Measurements from ENCODE around the gene SLC16A10. TPM values are rescaled to one million over a fixed set of nuclear protein-coding genes. Genes with fewer than 3 reads are reported as not detected.
"Not testable (repeated sequence)": the region's sequence is repeated elsewhere in the genome, so short reads cannot be mapped to it uniquely, and the experiment has no call there.

SLC16A10 gene
- total RNA-seq, 1 experiment from 2014 or later, result 5.2 TPM

DNA sequence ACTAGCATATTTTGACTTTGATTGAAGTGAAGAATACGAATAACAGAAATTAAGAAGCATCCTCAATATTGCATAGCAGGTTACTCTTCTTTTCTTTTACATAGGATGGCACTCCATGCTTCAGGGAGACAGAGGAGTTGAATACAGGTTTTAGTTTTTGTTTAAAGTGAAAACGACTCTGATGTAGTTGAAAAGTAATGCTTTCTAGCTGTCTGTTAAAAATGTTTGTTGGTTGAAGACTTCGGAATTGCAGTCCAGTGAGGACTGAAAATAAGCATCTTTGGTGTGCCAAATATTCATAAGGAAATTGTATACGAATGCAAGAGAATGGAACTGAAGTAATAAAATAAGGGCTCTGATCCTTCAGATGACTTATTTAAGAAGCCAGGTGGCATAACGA, 618 bp upstream of the SLC16A10 start:
- no peak for DNase-seq (ENCODE audit: low read depth)

DNA sequence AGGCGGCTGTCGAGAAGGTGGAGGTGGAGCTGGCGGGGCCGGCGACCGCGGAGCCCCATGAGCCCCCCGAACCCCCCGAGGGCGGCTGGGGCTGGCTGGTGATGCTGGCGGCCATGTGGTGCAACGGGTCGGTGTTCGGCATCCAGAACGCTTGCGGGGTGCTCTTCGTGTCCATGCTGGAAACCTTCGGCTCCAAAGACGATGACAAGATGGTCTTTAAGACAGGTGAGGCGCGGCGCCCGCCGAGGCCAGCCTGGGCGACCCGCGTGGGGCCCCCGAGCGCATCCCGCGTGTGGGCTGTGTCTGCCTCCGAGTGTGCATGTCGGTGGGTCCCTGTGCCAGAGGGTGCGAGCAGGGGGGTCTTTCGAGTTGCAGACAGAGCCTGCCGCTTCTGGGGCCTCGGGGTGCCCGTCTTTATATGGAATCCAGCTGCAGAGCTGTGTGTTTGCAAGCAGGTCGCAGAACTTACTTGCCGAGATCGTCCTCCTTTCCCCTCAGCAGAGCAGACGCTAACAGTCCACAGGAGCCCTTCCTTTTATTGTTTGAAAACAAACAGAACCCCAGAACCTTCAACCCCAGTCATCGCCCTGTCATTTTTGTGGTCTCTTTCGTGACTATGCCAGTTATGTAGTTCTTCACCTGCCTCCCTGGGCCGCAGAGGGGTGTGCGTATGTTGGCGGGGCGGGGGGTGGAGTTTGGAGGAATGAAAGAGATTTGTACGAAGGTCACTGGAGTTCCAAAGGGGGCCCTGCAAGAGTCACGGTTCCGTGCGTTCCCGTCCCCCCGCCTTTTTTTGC, 766 bp downstream of the SLC16A10 start:
- DNase-seq (ENCODE audit: low read depth), result no peak

DNA sequence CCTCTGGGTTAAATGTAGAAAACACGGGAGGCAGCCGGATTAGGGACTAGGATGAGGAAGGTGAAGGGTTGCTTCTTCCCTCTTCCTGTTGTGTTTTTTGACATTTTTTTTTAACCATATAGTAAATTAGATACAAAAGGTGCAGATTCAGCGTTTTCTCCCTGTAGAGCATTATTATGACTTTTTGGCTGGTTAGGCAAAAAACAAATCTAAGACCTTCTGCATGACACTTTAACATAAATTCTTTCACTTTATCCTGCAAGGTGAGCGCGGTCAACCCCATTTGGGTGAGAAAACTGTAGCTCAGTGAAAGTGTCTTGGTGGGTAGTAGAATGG, 1.3 kb downstream of the SLC16A10 start:
- DNase-seq (ENCODE audit: low read depth), result no peak

DNA sequence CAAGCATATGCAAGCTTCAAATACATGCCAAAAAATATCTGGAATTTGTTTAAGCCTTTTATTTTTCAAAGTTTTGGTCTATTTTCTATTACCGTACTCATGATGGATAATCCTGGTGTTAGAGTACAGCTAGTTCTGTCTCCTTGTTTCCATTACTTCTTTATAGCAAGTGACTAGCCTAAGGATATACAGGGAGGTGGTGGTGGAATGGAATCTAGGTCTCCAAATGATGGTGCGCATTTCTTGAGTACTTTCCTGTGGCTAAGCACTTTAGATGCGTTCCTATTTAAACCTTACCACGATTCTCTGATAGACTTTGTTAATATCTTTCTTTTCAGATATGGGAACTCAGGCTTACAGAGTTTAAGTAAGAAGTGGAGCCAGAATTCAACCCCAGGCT, 3.5 kb downstream of the SLC16A10 start:
- no peak for DNase-seq (ENCODE audit: low read depth)

DNA sequence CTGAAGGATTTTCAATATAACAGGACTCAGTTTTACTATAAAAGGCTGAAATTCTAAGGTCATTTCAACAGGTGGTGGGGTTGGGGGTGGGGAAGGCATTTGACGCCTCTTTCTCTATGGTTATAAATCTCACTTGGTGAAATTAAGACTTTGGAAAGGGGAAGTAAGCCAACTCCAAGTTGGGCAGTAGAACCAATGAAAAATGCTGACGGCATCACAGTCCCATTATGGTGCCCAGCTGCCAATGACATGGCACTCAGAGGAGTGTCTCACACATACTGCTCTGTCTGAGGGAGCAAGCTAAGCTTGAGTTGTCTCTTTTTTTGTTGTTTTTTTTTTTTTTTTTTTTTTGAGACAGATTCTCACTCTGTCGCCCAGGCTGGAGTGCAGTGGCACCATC, 4.7 kb downstream of the SLC16A10 start:
- DNase-seq (ENCODE audit: low read depth), result no peak

DNA sequence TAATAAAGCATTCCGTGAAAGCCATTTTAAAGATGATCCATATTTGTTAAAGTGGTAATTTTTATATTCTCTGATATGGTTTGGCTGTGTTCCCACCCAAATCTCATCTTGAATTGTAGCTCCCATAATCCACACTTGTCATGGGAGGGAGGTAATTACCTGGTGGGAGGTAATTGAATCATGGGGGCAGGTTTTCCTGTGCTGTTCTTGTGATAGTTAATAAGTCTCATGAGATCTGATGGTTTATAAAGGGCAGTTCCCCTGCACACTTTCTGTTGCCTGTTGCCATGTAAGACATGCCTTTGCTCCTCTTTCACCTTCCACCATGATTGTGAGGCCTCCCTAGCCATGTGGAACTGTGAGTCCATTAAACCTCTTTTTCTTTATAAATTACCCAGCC, 8.2 kb downstream of the SLC16A10 start:
- DNase-seq (ENCODE audit: low read depth), result not testable (repeated sequence)

DNA sequence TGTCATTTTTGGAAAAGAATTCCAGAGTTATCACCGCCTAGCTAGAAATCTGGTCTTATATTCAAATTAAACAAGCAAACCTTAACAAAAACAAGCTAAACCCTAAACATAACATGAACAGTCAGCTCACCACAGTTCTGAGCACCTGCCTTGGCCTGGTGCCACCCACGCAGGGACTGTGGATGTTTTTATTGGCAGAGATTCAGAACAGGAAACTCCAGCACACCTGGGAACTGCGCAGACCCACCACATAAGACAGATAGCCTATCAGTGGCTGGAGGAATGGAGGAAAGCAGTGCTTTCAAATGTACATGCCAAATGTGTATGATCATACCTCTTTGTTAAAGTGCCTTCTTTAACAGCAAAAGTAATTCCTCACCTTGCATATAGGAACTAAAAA, 8.9 kb downstream of the SLC16A10 start:
- no peak for DNase-seq (ENCODE audit: low read depth)

DNA sequence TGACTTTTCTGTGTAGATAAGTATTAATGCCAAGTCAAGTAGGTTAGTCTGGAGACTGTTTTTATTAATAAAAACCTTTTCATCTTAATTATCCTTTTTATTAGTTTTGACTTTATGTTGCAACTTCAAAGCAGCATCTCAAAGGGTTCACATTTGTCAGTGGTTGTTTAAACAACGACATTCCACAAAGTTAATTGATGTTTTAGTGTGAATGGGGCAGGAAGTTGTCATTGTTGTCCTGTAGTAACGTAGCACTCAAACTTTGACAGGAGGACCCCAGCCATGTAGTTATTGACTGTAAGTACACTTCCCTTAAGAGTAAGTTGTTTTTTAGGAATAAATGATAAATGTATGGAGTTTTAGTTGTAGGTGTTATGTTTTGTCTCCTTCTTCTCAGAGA, 11.3 kb downstream of the SLC16A10 start:
- DNase-seq (ENCODE audit: low read depth), result no peak

DNA sequence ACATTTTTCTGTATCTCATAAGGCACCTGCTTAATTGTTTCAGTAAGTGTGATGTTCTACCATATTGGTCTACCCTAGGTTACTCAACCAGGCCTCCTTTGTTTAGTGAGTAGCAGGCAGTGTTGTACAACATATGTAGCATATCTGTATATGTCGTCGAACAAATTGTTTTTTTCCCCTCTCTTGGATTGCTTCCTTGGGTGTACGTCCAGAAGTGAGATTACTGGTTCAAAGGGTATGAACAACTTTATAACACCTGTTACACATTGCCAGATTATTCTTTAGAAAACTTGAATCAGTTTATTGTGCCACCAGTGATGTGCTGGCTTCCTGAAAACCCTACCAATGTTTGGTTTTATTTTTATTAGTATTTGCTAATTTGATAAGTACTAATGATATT, 14.7 kb downstream of the SLC16A10 start:
- no peak for DNase-seq (ENCODE audit: low read depth)

DNA sequence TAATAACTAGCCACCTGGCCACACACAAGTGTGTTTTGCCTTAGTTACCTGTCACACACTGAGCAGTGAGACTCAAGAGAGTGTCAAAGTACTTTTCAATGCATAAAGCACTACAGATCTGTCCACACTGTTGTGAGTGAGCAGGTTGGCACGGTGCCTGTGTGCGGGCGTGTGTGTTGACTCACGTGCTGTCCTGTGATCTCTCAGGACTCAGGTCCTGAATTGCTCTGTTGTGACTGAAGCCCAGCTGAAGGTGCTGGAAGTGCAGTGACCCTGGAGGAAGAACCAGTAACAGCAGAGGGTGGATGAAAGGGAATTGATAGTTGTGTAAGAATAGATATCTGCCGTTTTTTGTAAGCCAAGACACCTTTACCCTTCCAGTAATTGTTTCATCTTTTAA, 18.3 kb downstream of the SLC16A10 start:
- DNase-seq (ENCODE audit: low read depth), result peak; percentile 75

DNA sequence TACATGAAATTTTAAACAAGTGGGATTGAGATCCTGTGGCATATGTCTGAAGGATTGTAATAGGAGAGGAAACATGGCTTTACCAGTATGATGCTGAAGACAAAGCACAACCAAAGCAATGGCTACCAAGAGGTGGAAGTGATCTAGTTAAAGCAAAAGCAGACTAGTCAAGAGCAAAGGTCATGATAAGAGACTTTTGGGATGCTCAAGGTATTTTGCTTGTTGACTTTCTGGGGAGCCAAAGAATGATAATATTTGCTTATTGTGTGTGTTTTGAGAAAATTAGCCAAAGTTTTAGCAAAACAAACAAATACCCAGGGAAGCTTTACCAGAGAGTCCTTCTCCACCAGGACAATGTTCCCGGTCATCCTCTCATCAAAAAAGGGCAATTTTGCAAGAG, 20.3 kb downstream of the SLC16A10 start:
- no peak for DNase-seq (ENCODE audit: low read depth)

DNA sequence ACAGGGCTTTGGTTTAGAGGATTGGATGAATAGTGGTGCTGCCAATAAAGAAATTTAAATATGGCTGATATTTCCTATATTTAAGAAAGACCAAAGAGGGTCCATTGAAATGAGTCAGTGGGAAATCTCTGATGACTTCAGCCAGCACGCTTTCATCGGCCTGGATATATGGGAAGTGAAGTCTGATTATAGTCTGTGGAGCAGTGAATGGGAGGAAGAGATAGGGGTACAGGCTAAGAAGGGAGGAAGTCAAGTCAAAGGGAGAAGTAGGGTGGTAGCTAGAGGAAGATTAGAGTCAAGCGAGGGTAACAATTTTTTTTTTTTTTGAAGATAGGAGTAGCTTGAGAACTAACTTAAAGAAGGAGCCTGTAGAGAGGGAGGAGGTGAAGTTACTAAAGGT, 22.7 kb downstream of the SLC16A10 start:
- no peak for DNase-seq (ENCODE audit: low read depth)

DNA sequence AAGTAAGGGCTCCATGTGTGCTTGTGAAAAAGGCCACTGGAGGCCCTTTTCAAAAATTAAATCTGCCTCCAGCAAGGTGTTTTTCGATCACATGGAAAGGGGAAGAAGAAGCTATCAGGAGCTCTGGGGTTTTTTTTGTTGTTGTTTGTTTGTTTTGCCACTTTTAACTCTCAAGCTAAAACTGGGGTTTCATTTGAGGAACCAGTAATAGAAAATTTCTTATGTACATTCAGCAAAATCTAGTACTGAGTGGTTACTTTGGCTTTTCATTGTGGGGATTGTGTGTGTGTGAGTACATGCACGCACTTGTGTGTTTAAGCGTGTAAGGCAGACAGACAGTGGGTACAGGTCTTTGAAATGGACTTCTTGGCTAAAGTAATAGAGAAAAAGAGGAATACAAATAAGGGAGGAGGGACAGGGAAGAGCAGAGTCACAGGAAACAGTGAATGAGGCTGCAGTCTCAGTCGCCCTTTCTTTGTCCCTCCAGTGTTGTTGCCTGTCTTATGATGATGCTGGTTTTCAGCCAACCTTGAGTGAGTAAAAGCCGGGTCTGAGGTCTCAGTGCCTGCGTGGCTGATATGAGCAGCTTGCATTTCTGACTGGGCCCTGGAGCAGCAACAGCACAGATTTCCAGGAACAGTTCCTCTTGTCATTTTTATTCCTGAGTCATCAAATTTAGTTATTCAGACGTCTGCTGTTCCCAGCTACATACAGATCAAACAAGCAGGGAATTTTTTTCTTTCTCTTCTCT, 26.2 kb downstream of the SLC16A10 start:
- DNase-seq (ENCODE audit: low read depth), result peak; percentile 72

DNA sequence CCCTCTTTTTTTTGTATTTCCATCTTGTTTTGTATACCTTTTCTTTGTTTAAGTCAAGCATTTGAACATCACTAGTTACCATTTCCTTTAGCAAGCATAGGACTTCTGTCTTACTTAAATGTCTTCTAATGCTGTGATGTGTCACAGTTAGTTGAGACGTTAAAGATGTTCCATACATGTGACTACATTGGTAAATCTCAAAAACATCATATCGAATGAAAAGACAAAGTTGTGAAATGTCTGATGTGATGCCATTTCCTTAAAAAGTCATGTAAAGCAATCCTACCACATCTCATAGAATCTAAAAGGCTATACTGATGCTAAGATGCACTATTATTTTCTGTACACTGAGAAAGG, 26.8 kb downstream of the SLC16A10 start:
- no peak for DNase-seq (ENCODE audit: low read depth)

DNA sequence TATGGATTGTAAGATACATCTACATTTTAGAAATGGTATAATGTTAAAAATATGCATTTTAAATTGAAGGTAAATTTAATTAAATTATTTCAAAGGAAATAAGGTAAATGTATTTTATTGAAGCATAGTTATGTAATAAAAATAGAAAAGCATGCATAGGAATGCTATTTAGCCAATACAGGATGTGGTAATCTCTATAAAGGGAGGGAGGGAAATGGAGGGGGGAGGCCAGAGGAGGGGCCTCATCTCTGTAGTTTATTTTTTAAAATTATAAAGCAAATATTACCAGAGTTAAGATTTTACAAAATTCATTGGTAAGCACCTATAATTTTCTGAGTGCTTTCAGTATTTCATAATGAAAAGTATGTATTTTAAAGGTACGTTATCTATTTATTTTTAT, 27.2 kb downstream of the SLC16A10 start:
- DNase-seq (ENCODE audit: low read depth), result no peak

DNA sequence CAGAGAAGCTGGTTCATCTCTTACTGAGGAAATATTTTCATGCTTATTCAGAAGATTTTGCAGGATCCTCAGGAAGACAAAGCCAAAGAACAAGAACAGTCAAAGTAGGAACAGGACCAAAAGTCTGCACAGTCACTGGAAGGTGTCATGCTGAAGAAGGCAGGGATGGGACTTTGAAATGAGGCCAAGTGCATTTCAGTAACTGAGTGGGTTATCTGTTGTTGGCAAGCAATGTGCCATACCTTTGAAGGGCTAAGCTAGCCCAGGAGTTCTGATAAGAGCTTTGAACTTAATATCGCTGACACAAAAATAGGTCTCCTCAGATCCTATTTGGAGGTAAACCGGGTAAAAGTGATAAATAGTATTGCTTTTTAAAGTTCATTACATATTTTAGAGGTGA, 31.5 kb downstream of the SLC16A10 start:
- no peak for DNase-seq (ENCODE audit: low read depth)

DNA sequence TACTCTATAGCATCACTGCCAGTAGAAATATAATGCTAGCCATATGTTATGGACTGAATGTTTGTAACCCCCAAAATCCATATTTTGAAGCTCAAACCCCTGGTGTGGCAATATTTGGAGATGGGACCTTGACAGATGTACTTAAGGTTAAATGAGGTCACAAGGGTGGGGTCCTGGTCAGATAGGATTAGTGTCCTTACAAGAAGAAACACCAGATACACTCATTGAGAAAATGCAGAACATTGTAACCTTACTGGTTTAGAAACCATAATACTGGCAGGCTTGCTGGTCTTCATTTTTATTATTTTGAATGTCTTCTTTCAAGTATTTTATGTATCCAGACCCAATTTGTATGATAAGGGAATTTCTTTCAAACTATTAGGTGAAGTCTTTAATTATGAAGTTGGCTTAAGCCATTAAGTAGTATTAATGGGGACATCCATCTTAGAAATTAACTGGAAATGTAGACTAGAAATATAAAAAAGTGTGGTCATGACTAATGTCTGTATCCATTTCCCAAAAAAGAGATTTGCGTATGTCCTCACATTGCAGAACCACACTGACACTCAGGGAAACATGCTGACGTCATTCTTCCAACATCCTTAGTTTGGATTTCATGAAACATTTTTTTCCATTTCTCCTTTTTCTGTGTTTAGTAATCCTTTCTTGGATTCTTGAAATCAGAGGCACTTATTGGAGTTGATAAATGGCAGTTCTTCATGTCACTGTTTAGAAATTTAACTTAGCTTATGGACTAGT, 32.4 kb downstream of the SLC16A10 start:
- no peak for DNase-seq (ENCODE audit: low read depth)

DNA sequence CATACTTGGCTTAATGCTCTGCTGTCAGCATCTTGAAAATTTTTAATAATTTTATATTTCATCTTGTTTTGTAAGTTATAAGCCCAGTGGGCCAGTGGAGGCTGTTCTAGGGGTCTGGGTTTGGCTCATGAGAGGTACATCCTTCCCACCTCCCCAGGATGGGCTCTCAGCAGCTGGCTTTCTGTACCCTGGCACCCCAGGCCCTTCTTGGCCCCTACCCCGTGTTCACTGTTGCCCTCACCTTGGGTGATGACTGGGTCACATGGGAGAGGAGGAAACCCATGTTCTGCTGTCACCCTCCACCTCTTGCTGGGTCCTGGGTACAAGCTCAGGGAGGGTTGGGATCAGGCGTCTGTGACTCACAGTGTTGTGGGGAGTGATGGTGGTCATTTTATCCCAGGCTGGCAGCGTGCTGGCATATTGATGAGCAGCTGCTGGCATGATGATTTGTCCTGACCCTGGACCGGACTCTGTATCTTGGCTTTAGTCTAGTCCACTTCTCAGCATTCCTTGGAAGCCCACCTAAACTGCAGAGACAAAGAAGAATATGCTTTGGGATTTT, 34.6 kb downstream of the SLC16A10 start:
- no peak for DNase-seq (ENCODE audit: low read depth)

DNA sequence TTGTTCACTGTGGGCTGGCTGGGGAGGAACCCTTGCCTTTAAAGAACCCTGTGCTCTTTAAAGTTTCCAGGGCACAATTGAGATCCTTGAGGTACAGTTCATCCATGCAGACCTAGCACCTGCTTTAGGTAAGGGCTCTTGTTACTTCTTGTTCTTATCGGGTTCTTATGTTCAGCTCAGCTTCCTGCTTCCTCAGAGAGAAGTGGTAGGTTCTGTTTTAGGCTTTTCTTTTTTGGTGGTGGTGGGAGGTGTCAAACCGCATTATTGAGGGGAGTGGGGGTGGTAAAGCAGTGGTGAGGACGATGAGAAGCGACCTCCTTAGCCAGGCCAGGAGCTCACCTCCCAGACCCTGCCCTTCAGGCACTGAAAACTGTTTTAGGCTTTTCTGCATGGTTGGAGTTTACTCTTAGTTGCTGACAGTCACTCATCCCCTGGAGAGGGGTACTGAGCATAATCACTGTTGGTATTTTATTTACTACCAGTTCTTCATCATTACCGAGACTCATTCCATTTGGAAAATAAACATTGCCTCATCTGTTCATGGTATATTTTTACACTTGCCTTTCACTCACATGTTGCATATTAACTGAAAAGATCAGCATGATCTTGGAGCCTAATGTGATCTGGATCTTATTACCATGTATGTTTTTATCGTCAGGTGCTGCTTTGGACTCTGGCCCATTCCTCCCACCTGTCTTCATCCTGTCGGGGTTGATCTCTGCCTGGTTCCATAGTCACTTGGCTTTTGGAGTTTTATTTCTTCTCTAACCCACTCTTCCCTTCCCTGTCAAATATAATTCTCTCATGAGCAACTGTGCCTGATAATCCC, 35.4 kb downstream of the SLC16A10 start:
- DNase-seq (ENCODE audit: low read depth), result no peak

DNA sequence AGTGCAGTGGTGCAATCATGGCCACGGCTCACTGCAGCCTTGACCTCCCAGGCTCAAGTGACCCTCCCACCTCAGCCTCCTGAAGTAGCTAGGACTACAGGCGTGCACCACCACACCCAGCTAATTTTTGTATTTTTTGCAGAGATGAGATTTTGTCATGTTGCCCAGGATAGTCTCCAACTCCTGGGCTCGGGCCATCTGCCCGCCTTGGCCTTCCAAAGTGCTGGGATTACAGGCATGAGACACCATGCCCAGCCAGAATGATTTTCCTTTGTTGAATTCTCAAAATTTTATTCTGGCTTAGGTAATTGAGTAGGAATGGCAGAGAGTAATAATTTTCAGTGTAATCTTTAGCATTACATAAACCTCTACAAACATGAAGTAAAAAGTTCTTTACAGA, 37.1 kb downstream of the SLC16A10 start:
- no peak for DNase-seq (ENCODE audit: low read depth)

DNA sequence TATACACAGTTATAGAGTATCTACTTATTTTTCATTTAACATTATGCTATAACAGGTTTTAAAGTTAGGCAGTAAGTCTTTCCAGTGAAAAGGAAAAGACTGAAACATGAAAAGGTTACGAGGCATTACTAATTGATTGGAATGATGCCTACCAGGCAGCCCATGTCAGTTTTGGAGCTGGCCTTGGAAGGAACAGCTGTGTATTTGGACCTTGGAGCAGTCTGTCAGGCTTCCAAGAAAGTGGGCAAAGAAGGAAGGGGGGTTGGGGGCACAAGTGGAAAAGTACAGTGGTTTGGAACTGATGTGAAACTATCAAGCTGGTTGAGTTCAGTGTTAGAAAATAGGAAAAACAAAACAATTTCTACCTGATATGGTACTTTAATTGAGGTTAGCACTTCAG, 41.7 kb downstream of the SLC16A10 start:
- DNase-seq (ENCODE audit: low read depth), result no peak
